Uterus (tissue), 4 donors: ENCODE measurements around the gene SPEF2. TPM values are rescaled to one million over a fixed set of nuclear protein-coding genes. Genes with fewer than 3 reads are reported as not detected.
"Not testable (repeated sequence)": the region's sequence is repeated elsewhere in the genome, so short reads cannot be mapped to it uniquely, and the experiment has no call there.

Experiments
- DNase-seq, 2 donors: peaks; one replicate each; pipeline ENCODE4 v3.0.0-alpha.2; 2019 to 2020
- H3K27ac ChIP-seq, 2 donors: fragments of 200-600 bp; sonication (generic); 1 replicate in 1 of 2; 2 replicates in 1 of 2; pipeline ENCODE4 v1.5.1; 2016 to 2018
- H3K27me3 ChIP-seq, 2 donors: fragments of 200-600 bp; sonication (generic); one replicate each; pipeline ENCODE4 v1.5.1; 2018 to 2019; ENCODE audit warnings: control low read depth in 1 of 2
- H3K36me3 ChIP-seq, 2 donors: fragments of 200-600 bp; sonication (generic); one replicate each; pipeline ENCODE4 v1.5.1; 2019; ENCODE audit warnings: control low read depth in 1 of 2
- H3K4me1 ChIP-seq, 2 donors: fragments of 200-600 bp; sonication (generic); one replicate each; pipeline ENCODE4 v1.5.1; 2018 to 2019; ENCODE audit warnings: control low read depth in 1 of 2
- H3K4me3 ChIP-seq, 2 donors: fragments of 200-600 bp; sonication (generic); 1 replicate in 1 of 2; 2 replicates in 1 of 2; pipeline ENCODE4 v1.5.1; 2018 to 2019; ENCODE audit warnings: mild to moderate bottlenecking in 1 of 2
- H3K9me3 ChIP-seq, 2 donors: fragments of 200-600 bp; sonication (generic); one replicate each; pipeline ENCODE4 v1.5.1; 2019; ENCODE audit warnings: control low read depth in 1 of 2
- POLR2A ChIP-seq, 2 donors: fragments of 450-650 bp; IDR thresholded peaks; one replicate each; pipeline ENCODE4 v1.6.1; 2016; ENCODE audit warnings: antibody characterized with exemption in 2 of 2, mild to moderate bottlenecking in 1 of 2, moderate library complexity in 1 of 2
- intact Hi-C: fragments of 100-400 bp; cut with DNase I; formaldehyde crosslinking; loops from one replicate; pipeline ENCODE4 v1.15.1; 2023; ENCODE audit warnings: low total_unique reads
- total RNA-seq, 4 donors: library from RNA; depleted of rRNA in 3 of 4; stranded (reverse); fragments of >200 nt in 3 of 4; gene quantifications; one replicate each; pipeline versions ENCODE4 v1.1.0 to v1.2.4, GENCODE V29; 2014 to 2023
- TF ChIP-seq, protein P1 (sequence below), 4 experiments: fragments of 200-600 bp in 2 of 4; fragments of 450-650 bp in 2 of 4; sonication (generic) in 2 of 4; IDR thresholded peaks; one replicate each; pipeline ENCODE4 v1.5.1; 2016 to 2019; ENCODE audit warnings: antibody characterized with exemption in 4 of 4, mild to moderate bottlenecking in 2 of 4, moderate library complexity in 1 of 4
- donor health status: DM: yes; HTN: yes; CAD: no.

SPEF2 gene
- total RNA-seq, 4 donors from 2014 or later, result 3.3 to 71.0 (median 20.9) TPM

DNA sequence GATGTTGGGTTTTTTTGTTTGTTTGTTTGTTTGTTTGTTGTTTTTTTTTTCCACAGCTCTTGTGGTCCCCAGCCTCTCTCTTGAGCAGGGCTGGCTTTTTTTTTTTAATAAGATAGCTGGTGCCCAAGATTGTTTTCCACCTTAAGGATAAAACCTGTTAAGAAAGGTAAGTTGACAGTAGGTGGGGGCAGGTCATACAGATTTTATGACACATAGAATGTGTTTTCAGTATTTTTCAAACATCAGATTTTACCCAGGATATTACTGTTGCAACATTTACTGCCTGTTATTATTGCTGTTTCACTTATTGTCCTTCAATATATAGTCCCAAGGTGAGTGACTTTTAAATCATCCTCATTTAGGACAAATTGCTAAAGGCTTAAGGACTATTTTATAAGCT, 235.1 kb downstream of the SPEF2 start:
- Histone ChIP-seq H3K4me3 (no peak overlapping the region), H3K27me3 (no peaks in the 10 kb centered on the region), H3K27ac (no peak overlapping the region), H3K9me3 (no peaks in the 10 kb centered on the region), H3K4me1 (no peaks in the 10 kb centered on the region), H3K36me3 (no peaks in the 10 kb centered on the region)
- DNase-seq, result no peak
- no peak for TF ChIP-seq POLR2A (IDR thresholded peaks at IDR 0.05)
- TF ChIP-seq, protein P1, sequence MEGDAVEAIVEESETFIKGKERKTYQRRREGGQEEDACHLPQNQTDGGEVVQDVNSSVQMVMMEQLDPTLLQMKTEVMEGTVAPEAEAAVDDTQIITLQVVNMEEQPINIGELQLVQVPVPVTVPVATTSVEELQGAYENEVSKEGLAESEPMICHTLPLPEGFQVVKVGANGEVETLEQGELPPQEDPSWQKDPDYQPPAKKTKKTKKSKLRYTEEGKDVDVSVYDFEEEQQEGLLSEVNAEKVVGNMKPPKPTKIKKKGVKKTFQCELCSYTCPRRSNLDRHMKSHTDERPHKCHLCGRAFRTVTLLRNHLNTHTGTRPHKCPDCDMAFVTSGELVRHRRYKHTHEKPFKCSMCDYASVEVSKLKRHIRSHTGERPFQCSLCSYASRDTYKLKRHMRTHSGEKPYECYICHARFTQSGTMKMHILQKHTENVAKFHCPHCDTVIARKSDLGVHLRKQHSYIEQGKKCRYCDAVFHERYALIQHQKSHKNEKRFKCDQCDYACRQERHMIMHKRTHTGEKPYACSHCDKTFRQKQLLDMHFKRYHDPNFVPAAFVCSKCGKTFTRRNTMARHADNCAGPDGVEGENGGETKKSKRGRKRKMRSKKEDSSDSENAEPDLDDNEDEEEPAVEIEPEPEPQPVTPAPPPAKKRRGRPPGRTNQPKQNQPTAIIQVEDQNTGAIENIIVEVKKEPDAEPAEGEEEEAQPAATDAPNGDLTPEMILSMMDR (IDR thresholded peaks at IDR 0.05), result no peak
- intact Hi-C loops, result no loop called here

DNA sequence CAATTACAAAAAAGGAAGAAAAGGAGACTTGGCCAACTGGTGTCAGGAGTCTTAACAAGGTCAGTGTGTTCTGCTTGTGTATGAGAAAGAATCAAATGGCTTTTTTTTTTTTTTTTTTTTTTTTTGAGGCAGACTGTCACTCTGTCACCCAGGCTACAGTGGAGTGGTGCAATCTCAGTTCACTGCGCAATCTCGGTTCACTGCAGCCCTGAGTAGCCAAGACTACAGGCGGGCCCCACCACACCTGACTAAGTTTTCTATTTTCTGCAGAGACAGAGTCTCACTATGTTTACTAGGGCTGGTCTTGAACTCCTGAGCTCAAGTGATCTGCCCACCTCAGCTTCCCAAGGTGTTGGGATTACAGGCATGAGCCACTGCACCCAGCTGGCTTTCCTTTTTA, 236.0 kb downstream of the SPEF2 start:
- Histone ChIP-seq H3K4me3 (no peak overlapping the region), H3K27me3 (no peaks in the 10 kb centered on the region), H3K27ac (no peak overlapping the region), H3K9me3 (no peaks in the 10 kb centered on the region), H3K36me3 (no peaks in the 10 kb centered on the region), H3K4me1 (no peaks in the 10 kb centered on the region)
- TF ChIP-seq, protein P1 (IDR thresholded peaks at IDR 0.05), result no peak
- no peak for TF ChIP-seq POLR2A (IDR thresholded peaks at IDR 0.05)
- intact Hi-C loops, result no loop called here
- DNase-seq, result peak in 1 of 2 donors; percentile 18

DNA sequence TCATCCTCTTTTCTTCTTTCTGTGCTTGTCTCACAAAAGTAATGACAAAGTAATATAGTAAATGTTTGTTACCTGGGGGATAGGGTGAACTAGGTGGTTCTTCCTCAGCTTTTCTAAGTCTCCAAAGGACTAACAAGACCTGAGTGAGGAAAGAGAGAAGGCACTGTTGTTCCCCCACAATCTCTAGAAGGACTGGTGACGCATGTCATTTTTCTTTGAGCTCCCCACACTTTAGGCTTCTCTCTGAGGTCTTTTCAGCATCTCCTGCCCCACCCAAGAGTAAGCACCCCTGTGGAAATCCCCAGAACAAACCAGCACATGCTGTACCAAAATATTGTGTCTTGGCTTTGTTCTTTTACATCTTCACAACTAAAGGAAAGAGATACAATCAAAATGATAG, 236.6 kb downstream of the SPEF2 start:
- Histone ChIP-seq H3K4me1 (no peaks in the 10 kb centered on the region), H3K36me3 (no peaks in the 10 kb centered on the region), H3K27me3 (no peaks in the 10 kb centered on the region), H3K27ac (no peak overlapping the region), H3K9me3 (no peaks in the 10 kb centered on the region), H3K4me3 (no peak overlapping the region)
- no peak for DNase-seq
- intact Hi-C loops, result no loop called here
- TF ChIP-seq, protein P1 (IDR thresholded peaks at IDR 0.05), result no peak
- no peak for TF ChIP-seq POLR2A (IDR thresholded peaks at IDR 0.05)

DNA sequence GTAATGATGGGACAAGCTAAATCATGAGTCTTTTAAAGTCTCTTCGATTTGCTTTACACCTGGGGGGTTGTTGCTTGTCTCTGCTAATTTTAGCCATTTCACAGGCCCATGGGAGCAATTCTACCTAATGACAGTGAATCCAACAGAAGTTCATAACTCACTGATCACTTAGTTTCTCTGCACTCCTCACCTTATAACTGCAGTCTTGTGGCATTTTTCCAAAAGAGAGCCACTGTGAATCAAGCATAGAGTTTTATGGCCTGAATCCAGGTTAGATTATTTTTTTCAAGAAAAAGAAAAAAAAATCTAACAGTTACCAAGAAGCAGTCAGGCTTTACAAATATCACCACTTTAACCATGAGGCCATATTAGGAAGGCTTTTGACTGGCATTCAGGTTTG, 237.5 kb downstream of the SPEF2 start:
- Histone ChIP-seq H3K27ac (no peak overlapping the region), H3K27me3 (no peaks in the 10 kb centered on the region), H3K9me3 (no peaks in the 10 kb centered on the region), H3K36me3 (no peaks in the 10 kb centered on the region), H3K4me1 (no peaks in the 10 kb centered on the region), H3K4me3 (no peak overlapping the region)
- DNase-seq, result no peak
- TF ChIP-seq, protein P1 (IDR thresholded peaks at IDR 0.05), result no peak
- no peak for TF ChIP-seq POLR2A (IDR thresholded peaks at IDR 0.05)
- intact Hi-C loops, result no loop called here

DNA sequence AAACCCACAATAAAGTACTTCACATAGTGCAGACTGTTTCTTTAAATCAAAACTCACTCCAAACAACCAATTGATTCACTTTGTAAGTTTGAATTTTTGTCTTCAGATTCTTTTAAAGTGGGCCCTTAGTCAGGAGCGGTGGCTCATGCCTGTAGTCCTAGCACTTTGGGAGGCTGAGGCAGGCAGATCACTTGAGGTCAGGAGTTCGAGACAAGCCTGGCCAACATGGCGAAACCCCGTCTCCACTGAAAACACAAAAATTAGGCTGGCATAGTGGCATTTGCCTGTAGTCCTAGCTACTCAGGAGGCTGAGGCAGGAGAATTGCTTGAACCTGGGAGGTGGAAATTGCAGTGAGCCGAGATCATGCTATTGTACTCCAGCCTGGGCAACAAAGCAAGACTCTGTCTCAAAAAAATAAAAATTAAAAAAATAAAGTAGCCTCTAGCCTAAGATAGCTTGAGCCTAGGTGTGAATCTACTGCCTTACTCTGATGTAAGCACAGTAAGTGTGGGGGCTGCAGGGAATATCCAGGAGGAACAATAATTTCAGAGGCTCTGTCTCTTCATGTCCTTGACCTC, 238.6 kb downstream of the SPEF2 start:
- H3K9me3 ChIP-seq, H3K4me1 ChIP-seq, H3K36me3 ChIP-seq, H3K27me3 ChIP-seq, DNase-seq, H3K4me3 ChIP-seq, H3K27ac ChIP-seq, intact Hi-C loops: not testable (repeated sequence)
